Calu3 (cell line): ENCODE data around the gene LRRTM4. TPM values are rescaled to one million over a fixed set of nuclear protein-coding genes. Genes with fewer than 3 reads are reported as not detected.

Experiments used
- BruUV-seq: library from RNA; stranded (reverse); fragments of 400-500 nt; replicated peaks from 2 replicates; lab custom pipeline; 2021; lab: Mats Ljungman, UMichigan
- CTCF ChIA-PET: fragments of 300-600 bp; sonication (Branson Sonifier 250); formaldehyde crosslinking; loops from one replicate; lab custom pipeline; 2022; ENCODE audit warnings: antibody characterized with exemption; lab: Charles Lee
- DNase-seq: peaks from one replicate; pipeline ENCODE4 v3.0.0; 2022
- H3K27ac Mint-ChIP-seq: one replicate; pipeline ENCODE4 v1.8.0; 2022; ENCODE audit warnings: mixed read lengths; ENCODE audit not compliant: unreplicated experiment
- H3K27me3 Mint-ChIP-seq: one replicate; pipeline ENCODE4 v1.8.0; 2022; ENCODE audit warnings: mixed read lengths; ENCODE audit not compliant: unreplicated experiment
- H3K36me3 Mint-ChIP-seq: one replicate; pipeline ENCODE4 v1.8.0; 2022; ENCODE audit warnings: mild to moderate bottlenecking, moderate library complexity, mixed read lengths; ENCODE audit not compliant: insufficient read depth, unreplicated experiment
- H3K4me1 Mint-ChIP-seq: one replicate; pipeline ENCODE4 v1.8.0; 2022; ENCODE audit warnings: mild to moderate bottlenecking, low read depth, mixed read lengths; ENCODE audit not compliant: unreplicated experiment
- H3K4me3 Mint-ChIP-seq: one replicate; pipeline ENCODE4 v1.8.0; 2022; ENCODE audit warnings: mild to moderate bottlenecking, low read depth, moderate library complexity, mixed read lengths; ENCODE audit not compliant: unreplicated experiment
- H3K9me3 Mint-ChIP-seq: one replicate; pipeline ENCODE4 v1.8.0; 2022; ENCODE audit warnings: low read depth, mixed read lengths; ENCODE audit not compliant: unreplicated experiment
- intact Hi-C: fragments of 100-400 bp; cut with micrococcal nuclease; formaldehyde crosslinking; loops from one replicate; pipeline ENCODE4 v1.10.0; 2022; ENCODE audit not compliant: unreplicated experiment
- total RNA-seq: library from RNA; stranded (reverse); gene quantifications from 2 replicates; pipeline ENCODE4 v1.2.3, GENCODE V29; 2022
- TF ChIP-seq, protein P1 (sequence below): fragments of 200-600 bp; IDR thresholded peaks from one replicate; pipeline ENCODE4 v1.8.0; 2022; ENCODE audit warnings: antibody characterized with exemption; ENCODE audit not compliant: unreplicated experiment

Gene LRRTM4
- total RNA-seq, 1 experiment from 2014 or later: not detected

DNA sequence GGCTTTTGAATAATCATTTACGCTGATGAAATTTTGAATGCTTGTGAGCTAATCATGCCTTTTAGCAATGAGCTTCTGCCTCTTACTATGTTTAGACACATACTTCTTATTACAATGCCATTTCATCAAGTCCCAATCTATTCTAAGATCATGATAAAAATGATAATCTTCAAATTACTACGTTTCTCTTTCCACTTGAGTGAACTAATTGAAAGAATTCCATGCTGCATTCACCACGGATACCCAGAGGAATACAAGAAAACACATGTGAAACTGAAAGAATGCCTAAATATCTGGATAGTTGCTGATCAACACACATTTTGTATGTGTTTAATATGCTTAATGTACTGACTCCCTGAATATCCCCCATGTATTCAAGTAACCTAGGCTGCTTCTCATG, 62.3 kb downstream of the LRRTM4 start:
- H3K27me3 Mint-ChIP-seq: no peaks in the 10 kb centered on the region
- H3K9me3 Mint-ChIP-seq: peaks cover 15% of the 10 kb centered on the region
- BruUV-seq: no TSS peak
- TF ChIP-seq, protein P1, sequence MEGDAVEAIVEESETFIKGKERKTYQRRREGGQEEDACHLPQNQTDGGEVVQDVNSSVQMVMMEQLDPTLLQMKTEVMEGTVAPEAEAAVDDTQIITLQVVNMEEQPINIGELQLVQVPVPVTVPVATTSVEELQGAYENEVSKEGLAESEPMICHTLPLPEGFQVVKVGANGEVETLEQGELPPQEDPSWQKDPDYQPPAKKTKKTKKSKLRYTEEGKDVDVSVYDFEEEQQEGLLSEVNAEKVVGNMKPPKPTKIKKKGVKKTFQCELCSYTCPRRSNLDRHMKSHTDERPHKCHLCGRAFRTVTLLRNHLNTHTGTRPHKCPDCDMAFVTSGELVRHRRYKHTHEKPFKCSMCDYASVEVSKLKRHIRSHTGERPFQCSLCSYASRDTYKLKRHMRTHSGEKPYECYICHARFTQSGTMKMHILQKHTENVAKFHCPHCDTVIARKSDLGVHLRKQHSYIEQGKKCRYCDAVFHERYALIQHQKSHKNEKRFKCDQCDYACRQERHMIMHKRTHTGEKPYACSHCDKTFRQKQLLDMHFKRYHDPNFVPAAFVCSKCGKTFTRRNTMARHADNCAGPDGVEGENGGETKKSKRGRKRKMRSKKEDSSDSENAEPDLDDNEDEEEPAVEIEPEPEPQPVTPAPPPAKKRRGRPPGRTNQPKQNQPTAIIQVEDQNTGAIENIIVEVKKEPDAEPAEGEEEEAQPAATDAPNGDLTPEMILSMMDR: no peak
- intact Hi-C loops: no loop called here
- H3K27ac Mint-ChIP-seq: no peak overlapping the region
- no peak overlapping the region for H3K4me3 Mint-ChIP-seq
- CTCF ChIA-PET: no interaction called here
- H3K36me3 Mint-ChIP-seq: no peaks in the 10 kb centered on the region
- H3K4me1 Mint-ChIP-seq: no peaks in the 10 kb centered on the region
- DNase-seq: no peak

DNA sequence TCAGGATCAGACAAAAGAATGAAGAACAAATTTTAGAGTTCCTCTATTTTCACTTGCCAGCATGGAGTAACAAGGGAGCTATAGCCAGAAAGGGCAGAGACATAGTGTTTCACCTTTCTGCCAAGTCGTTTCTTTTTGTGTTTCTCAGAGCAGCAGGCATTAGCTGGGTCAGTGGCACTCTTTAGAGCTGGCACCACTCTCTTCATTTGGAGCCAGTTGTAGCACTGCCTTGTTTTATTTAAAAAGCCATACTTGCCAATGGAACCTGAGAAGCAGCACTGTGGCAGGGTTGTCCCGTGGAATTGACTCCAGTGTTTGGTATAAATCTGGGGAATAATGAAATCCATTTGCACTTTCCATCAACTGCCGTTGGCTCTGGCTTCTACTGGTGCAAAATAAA, 64.0 kb downstream of the LRRTM4 start:
- Mint-ChIP-seq H3K27ac (no peak overlapping the region), H3K9me3 (peaks cover 12% of the 10 kb centered on the region), H3K36me3 (no peaks in the 10 kb centered on the region), H3K27me3 (no peaks in the 10 kb centered on the region), H3K4me1 (no peaks in the 10 kb centered on the region), H3K4me3 (no peak overlapping the region)
- TF ChIP-seq, protein P1: no peak
- intact Hi-C loops: no loop called here
- DNase-seq: no peak
- no TSS peak for BruUV-seq
- CTCF ChIA-PET: no interaction called here

DNA sequence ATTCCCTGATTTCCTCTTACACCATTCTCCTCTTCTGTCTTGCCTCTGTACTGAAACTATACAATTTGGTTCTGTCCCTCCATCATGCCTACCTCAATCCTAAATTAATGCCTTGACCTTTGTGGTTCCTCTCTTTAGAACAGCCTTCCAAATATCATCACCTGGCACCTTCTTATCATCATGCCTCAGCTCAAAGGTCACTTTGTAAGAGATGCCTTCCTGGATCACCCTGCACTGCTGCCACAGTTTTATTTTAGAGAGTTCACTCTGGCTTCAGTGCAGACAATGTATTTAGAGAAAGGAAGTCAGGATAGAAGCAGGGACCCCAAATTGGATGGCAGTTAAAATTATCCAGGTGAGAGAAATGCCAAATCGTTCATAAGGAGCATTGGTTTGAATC, 64.5 kb downstream of the LRRTM4 start:
- intact Hi-C loops: no loop called here
- TF ChIP-seq, protein P1: no peak
- H3K27ac Mint-ChIP-seq: no peak overlapping the region
- no peak overlapping the region for H3K4me3 Mint-ChIP-seq
- CTCF ChIA-PET: no interaction called here
- H3K9me3 Mint-ChIP-seq: peaks cover 12% of the 10 kb centered on the region
- no peaks in the 10 kb centered on the region for H3K36me3 Mint-ChIP-seq
- H3K4me1 Mint-ChIP-seq: no peaks in the 10 kb centered on the region
- no TSS peak for BruUV-seq
- DNase-seq: no peak
- H3K27me3 Mint-ChIP-seq: no peaks in the 10 kb centered on the region

DNA sequence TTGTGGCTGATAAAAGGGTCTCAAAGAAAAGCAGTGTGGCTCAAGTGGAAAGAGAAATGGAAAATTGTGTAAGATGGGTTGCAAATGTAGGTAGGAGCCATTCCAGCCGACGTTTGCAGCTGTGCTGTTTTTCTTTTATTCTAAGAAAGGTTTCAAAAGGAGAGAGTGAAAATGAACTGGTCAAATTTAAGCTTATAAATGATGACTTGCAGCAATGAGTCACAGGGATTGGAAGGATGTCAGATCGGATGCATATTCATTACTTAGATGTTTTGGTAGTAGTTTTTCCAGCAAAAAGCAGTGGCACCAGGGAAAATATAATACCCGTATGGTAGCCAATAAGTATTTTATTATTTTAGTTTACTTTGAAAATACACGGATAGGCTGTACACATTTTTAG, 79.1 kb downstream of the LRRTM4 start:
- Mint-ChIP-seq H3K27ac (no peak overlapping the region), H3K4me3 (no peak overlapping the region), H3K9me3 (peaks cover 13% of the 10 kb centered on the region), H3K4me1 (no peaks in the 10 kb centered on the region), H3K27me3 (no peaks in the 10 kb centered on the region), H3K36me3 (no peaks in the 10 kb centered on the region)
- intact Hi-C loops: no loop called here
- TF ChIP-seq, protein P1: no peak
- BruUV-seq: no TSS peak
- CTCF ChIA-PET: no interaction called here
- no peak for DNase-seq
